HepG2 (cell line): ENCODE data around the gene COL4A3. TPM values are rescaled to one million over a fixed set of nuclear protein-coding genes. Genes with fewer than 3 reads are reported as not detected.

Experiments
- ZBTB40 ChIP-seq, 2 experiments: fragments of 450-650 bp in 1 of 2; sonication (generic) in 1 of 2; formaldehyde crosslinking in 1 of 2; IDR thresholded peaks; 2 replicates each; pipeline versions ENCODE4 v1.6.1 to v1.8.0; 2016 to 2022; ENCODE audit warnings: antibody characterized with exemption in 1 of 2, mild to moderate bottlenecking in 1 of 2, missing genetic modification reagents in 1 of 2
- ZNF460 ChIP-seq: sonication (generic); formaldehyde crosslinking; IDR thresholded peaks from 2 replicates; pipeline ENCODE4 v1.5.1; 2020; ENCODE audit warnings: missing genetic modification reagents, mild to moderate bottlenecking, borderline replicate concordance
- polyA plus RNA-seq, 8 experiments: library from polyadenylated mRNA; depleted of rRNA in 3 of 8; stranded (reverse) in 7 of 8; unstranded in 1 of 8; fragments of >200 nt; fragmentation: Illumina TruSeq in 4 of 8; extraction: Trizol in 4 of 8; gene quantifications; 2 replicates each; pipeline versions ENCODE4 v1.2.1 to v1.2.3, GENCODE V29; 2011 to 2016; ENCODE audit warnings: low read depth in 4 of 8, missing spikeins in 1 of 8, mixed read lengths in 1 of 8; ENCODE audit not compliant: insufficient read depth in 1 of 8
- total RNA-seq, 5 experiments: library from RNA; depleted of rRNA; stranded (reverse); fragments of >200 nt; fragmentation: Illumina TruSeq; extraction: Trizol; gene quantifications; 2 replicates each; pipeline ENCODE4 v1.2.3, GENCODE V29; 2016; ENCODE audit warnings: low read depth in 1 of 5
- TF ChIP-seq, protein P1 (sequence below): sonication (generic); formaldehyde crosslinking; IDR thresholded peaks from 2 replicates; pipeline ENCODE4 v1.5.0; 2020; ENCODE audit warnings: missing genetic modification reagents, mild to moderate bottlenecking, borderline replicate concordance
- TF ChIP-seq, protein P2 (sequence below): IDR thresholded peaks from 2 replicates; pipeline ENCODE4 v1.6.1; 2016; ENCODE audit warnings: low read depth, control low read depth

COL4A3 gene
- total and polyA plus RNA-seq, 2 of the 13 experiments (the other 11 are each of a cell fraction or from before 2014, with no cell fraction given), result 0.02 TPM; not detected in 1

GRCh38 chr2:227252831-227253230, 88.4 kb downstream of the COL4A3 start (continued):
- TF ChIP-seq ZBTB40 (IDR thresholded peaks at IDR 0.05) (no peak), ZBTB40 (CRISPR knock-in tag; IDR thresholded peaks at IDR 0.05) (no peak), ZNF460 (CRISPR knock-in tag) (no peak)
- TF ChIP-seq, protein P1, sequence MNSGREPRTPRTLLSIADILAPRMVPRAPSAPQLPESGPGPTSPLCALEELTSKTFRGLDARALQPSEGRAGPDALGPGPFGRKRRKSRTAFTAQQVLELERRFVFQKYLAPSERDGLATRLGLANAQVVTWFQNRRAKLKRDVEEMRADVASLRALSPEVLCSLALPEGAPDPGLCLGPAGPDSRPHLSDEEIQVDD, result no peak
- TF ChIP-seq, protein P2, sequence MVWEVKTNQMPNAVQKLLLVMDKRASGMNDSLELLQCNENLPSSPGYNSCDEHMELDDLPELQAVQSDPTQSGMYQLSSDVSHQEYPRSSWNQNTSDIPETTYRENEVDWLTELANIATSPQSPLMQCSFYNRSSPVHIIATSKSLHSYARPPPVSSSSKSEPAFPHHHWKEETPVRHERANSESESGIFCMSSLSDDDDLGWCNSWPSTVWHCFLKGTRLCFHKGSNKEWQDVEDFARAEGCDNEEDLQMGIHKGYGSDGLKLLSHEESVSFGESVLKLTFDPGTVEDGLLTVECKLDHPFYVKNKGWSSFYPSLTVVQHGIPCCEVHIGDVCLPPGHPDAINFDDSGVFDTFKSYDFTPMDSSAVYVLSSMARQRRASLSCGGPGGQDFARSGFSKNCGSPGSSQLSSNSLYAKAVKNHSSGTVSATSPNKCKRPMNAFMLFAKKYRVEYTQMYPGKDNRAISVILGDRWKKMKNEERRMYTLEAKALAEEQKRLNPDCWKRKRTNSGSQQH, result no peak
